Neural crest cell (in vitro differentiated cells): Measurements from ENCODE around the gene HDAC4. TPM values are rescaled to one million over a fixed set of nuclear protein-coding genes. Genes with fewer than 3 reads are reported as not detected.

Experiments
- DNase-seq: peaks from one replicate; pipeline ENCODE4 v3.0.0; 2021; ENCODE audit warnings: low read depth, mixed read lengths, low spot score
- H3K27ac Mint-ChIP-seq: one replicate; pipeline ENCODE4 v1.8.0; 2021; ENCODE audit warnings: mild to moderate bottlenecking, mixed read lengths; ENCODE audit not compliant: unreplicated experiment
- H3K27me3 Mint-ChIP-seq: 2 replicates; pipeline ENCODE4 v1.8.0; 2021; ENCODE audit warnings: low read depth, mild to moderate bottlenecking, mixed read lengths
- H3K36me3 Mint-ChIP-seq: 2 replicates; pipeline ENCODE4 v1.8.0; 2021; ENCODE audit warnings: low read depth, mild to moderate bottlenecking, mixed read lengths
- H3K4me1 Mint-ChIP-seq: 2 replicates; pipeline ENCODE4 v1.8.0; 2021; ENCODE audit warnings: mixed read lengths
- H3K4me3 Mint-ChIP-seq: one replicate; pipeline ENCODE4 v1.8.0; 2021; ENCODE audit warnings: mild to moderate bottlenecking, mixed read lengths
- H3K9me3 Mint-ChIP-seq: 2 replicates; pipeline ENCODE4 v1.8.0; 2021; ENCODE audit warnings: mixed read lengths
- total RNA-seq: library from RNA; stranded (reverse); gene quantifications from 2 replicates; pipeline ENCODE4 v1.2.1, GENCODE V29; 2021
- TF ChIP-seq, protein P1 (sequence below): fragments of 200-600 bp; sonication (generic); conservative IDR thresholded peaks from 2 replicates; pipeline ENCODE4 v1.5.0; 2021; ENCODE audit warnings: antibody characterized with exemption, mild to moderate bottlenecking

Gene HDAC4
- total RNA-seq, 1 donor from 2014 or later: 52.1 TPM

DNA sequence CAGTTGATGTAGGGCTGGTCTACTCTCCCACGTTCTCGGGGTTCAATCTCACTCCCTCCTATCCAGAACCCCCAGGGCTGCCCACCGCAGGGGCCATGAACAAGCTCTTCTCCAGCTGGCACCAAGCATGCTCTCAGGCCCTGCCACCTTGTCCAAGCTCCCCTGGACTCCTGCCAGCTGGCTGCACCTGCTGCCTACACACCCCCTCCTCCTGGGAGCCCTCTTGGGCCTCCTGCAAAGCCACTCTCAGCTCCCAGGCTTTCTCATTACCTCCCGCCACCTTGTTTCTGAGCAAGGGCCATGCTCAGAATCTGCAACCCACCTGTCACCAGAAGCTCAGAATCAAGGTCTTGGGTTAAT is 56.0 kb downstream of the HDAC4 start:
- Mint-ChIP-seq H3K36me3 (peaks cover 12% of the 10 kb centered on the region), H3K9me3 (no peaks in the 10 kb centered on the region), H3K27me3 (no peaks in the 10 kb centered on the region), H3K27ac (no peak overlapping the region), H3K4me3 (no peak overlapping the region), H3K4me1 (peaks cover 15% of the 10 kb centered on the region)
- DNase-seq: no peak
- TF ChIP-seq, protein P1, sequence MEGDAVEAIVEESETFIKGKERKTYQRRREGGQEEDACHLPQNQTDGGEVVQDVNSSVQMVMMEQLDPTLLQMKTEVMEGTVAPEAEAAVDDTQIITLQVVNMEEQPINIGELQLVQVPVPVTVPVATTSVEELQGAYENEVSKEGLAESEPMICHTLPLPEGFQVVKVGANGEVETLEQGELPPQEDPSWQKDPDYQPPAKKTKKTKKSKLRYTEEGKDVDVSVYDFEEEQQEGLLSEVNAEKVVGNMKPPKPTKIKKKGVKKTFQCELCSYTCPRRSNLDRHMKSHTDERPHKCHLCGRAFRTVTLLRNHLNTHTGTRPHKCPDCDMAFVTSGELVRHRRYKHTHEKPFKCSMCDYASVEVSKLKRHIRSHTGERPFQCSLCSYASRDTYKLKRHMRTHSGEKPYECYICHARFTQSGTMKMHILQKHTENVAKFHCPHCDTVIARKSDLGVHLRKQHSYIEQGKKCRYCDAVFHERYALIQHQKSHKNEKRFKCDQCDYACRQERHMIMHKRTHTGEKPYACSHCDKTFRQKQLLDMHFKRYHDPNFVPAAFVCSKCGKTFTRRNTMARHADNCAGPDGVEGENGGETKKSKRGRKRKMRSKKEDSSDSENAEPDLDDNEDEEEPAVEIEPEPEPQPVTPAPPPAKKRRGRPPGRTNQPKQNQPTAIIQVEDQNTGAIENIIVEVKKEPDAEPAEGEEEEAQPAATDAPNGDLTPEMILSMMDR: no peak

GRCh38 chr2:239343946-239344856 is 56.6 kb downstream of the HDAC4 start:
- Mint-ChIP-seq H3K27ac (no peak overlapping the region), H3K9me3 (no peaks in the 10 kb centered on the region)

DNA sequence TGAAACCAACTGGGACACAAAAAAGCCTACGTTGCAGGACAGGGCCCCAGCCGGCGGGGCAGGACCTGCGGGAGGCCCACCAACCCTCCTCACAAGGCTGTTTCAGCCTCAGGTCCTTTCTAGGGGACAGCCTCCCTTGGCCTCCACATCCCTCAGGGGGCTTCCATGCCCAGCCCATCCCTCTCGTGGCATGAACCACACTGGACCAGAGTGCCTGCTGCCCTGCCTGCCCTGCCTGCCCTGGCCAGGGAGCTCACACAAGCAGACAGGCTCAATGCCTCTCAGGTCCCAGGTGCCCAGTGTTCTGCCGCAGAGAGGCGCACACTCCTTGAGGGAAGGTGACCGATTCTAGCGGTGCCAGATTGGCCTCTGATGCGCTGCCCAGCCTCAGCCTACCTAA is 57.4 kb downstream of the HDAC4 start:
- H3K27ac Mint-ChIP-seq: no peak overlapping the region
- H3K27me3 Mint-ChIP-seq: no peaks in the 10 kb centered on the region
- H3K9me3 Mint-ChIP-seq: no peaks in the 10 kb centered on the region
- DNase-seq: no peak
- no peak overlapping the region for H3K4me3 Mint-ChIP-seq
- TF ChIP-seq, protein P1: no peak
- peaks cover 7% of the 10 kb centered on the region for H3K4me1 Mint-ChIP-seq
- H3K36me3 Mint-ChIP-seq: peaks cover 12% of the 10 kb centered on the region

More at GRCh38 chr2:239343946-239344856, 56.6 kb downstream of the HDAC4 start:
- TF ChIP-seq, protein P1: no peak
- DNase-seq: no peak
- no peak overlapping the region for H3K4me3 Mint-ChIP-seq
- no peaks in the 10 kb centered on the region for H3K27me3 Mint-ChIP-seq
- H3K4me1 Mint-ChIP-seq: peaks cover 8% of the 10 kb centered on the region
- H3K36me3 Mint-ChIP-seq: peaks cover 12% of the 10 kb centered on the region

DNA sequence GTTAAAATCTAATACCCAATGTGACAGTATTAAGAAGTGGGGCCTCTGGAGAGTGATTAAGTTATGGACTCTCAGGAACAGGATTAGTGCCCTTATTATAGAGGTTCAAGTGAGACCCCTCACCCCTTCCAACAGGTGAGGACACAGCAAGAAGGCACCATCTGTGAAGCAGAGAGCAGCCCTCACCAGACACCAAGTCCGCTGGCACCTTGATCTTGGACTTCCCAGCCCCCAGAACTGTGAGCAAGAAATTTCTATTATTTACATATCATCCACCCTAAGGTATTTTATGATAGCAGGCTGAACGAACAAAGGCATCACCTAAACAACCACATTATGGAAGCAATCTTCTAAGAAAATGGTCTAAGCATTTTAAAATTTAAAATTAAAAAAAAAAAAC is 59.0 kb downstream of the HDAC4 start:
- H3K27ac Mint-ChIP-seq: no peak overlapping the region
- no peaks in the 10 kb centered on the region for H3K27me3 Mint-ChIP-seq
- H3K36me3 Mint-ChIP-seq: peaks cover 16% of the 10 kb centered on the region
- peaks cover 11% of the 10 kb centered on the region for H3K4me1 Mint-ChIP-seq
- no peak for DNase-seq
- H3K9me3 Mint-ChIP-seq: no peaks in the 10 kb centered on the region
- TF ChIP-seq, protein P1: no peak
- no peak overlapping the region for H3K4me3 Mint-ChIP-seq

GRCh38 chr2:239341146-239341732 is 59.6 kb downstream of the HDAC4 start:
- H3K9me3 Mint-ChIP-seq: no peaks in the 10 kb centered on the region
- TF ChIP-seq, protein P1: no peak
- H3K27me3 Mint-ChIP-seq: no peaks in the 10 kb centered on the region
- H3K27ac Mint-ChIP-seq: peak overlapping the region; percentile 6
- peaks cover 20% of the 10 kb centered on the region for H3K36me3 Mint-ChIP-seq
- H3K4me3 Mint-ChIP-seq: no peak overlapping the region
- H3K4me1 Mint-ChIP-seq: peaks cover 17% of the 10 kb centered on the region
- no peak for DNase-seq
